T-cell (primary cell): Measurements from ENCODE around the gene MED12L. TPM values are rescaled to one million over a fixed set of nuclear protein-coding genes. Genes with fewer than 3 reads are reported as not detected.

ENCODE experiments used
- ATAC-seq, 4 experiments: fragments of 200-7000 bp in 3 of 4; fragments of 150-1000 bp in 1 of 4; cut with Tn5 transposase; replicated peaks in 1 of 4; 1 replicate in 3 of 4; 2 replicates in 1 of 4; pipeline ENCODE4 v1.10.0; 2021; ENCODE audit warnings: moderate library complexity in 3 of 4, mild to moderate bottlenecking in 2 of 4, moderate number of reproducible peaks in 1 of 4
- CTCF ChIA-PET, 2 donors: fragments of 300-600 bp; sonication (Branson Sonifier 250); formaldehyde crosslinking; loops; one replicate each; lab custom pipeline; 2022; ENCODE audit warnings: antibody characterized with exemption in 2 of 2; lab: Charles Lee
- POLR2A ChIA-PET, 2 donors: fragments of 300-600 bp; sonication (Branson Sonifier 250); formaldehyde crosslinking; loops; one replicate each; lab custom pipeline; 2022; ENCODE audit warnings: antibody characterized with exemption in 2 of 2; lab: Charles Lee
- DNase-seq, 35 experiments: peaks; one replicate each; pipeline versions ENCODE4 v3.0.0 to v3.0.0-alpha.2; 2013 to 2023
- H3K27ac ChIP-seq: one replicate; pipeline ENCODE4 v1.5.1; 2013; ENCODE audit warnings: low read length
- H3K27me3 ChIP-seq, 2 experiments: replicated peaks in 1 of 2; 1 replicate in 1 of 2; 2 replicates in 1 of 2; pipeline versions ENCODE4 v1.6.1 to v1.7.0; 2013; ENCODE audit warnings: low read length in 1 of 2, mixed read lengths in 1 of 2; ENCODE audit not compliant: control insufficient read depth in 2 of 2, insufficient read depth in 2 of 2; ENCODE audit errors: extremely low read depth in 1 of 2
- H3K36me3 ChIP-seq, 2 donors: 1 replicate in 1 of 2; 2 replicates in 1 of 2; pipeline versions ENCODE4 v1.6.1 to v1.7.0; 2013; ENCODE audit warnings: low read length in 1 of 2; ENCODE audit not compliant: control insufficient read depth in 2 of 2, insufficient read depth in 1 of 2; ENCODE audit errors: extremely low read depth in 1 of 2
- H3K4me1 ChIP-seq, 2 experiments: 1 replicate in 1 of 2; 2 replicates in 1 of 2; pipeline versions ENCODE4 v1.6.1 to v1.7.0; 2013; ENCODE audit warnings: low read length in 2 of 2, mixed read lengths in 1 of 2; ENCODE audit not compliant: insufficient read depth in 2 of 2, control insufficient read depth in 1 of 2; ENCODE audit errors: extremely low read depth in 1 of 2
- H3K4me3 ChIP-seq, 2 donors: 1 replicate in 1 of 2; 2 replicates in 1 of 2; pipeline versions ENCODE4 v1.5.1 to v1.7.0; 2013; ENCODE audit warnings: mild to moderate bottlenecking in 2 of 2, low read length in 1 of 2, moderate library complexity in 1 of 2; ENCODE audit not compliant: control insufficient read depth in 1 of 2; ENCODE audit errors: extremely low read depth in 1 of 2
- H3K9me3 ChIP-seq: 2 replicates; pipeline ENCODE4 v1.7.0; 2013
- H3K27ac Mint-ChIP-seq, 2 donors: one replicate each; pipeline ENCODE4 v1.8.0; 2020 to 2021; ENCODE audit warnings: mild to moderate bottlenecking in 2 of 2, mixed read lengths in 2 of 2
- H3K27me3 Mint-ChIP-seq, 2 donors: one replicate each; pipeline ENCODE4 v1.8.0; 2021 to 2022; ENCODE audit warnings: mixed read lengths in 2 of 2
- H3K36me3 Mint-ChIP-seq: one replicate; pipeline ENCODE4 v1.8.0; 2021; ENCODE audit warnings: mixed read lengths
- H3K4me1 Mint-ChIP-seq, 3 donors: one replicate each; pipeline ENCODE4 v1.8.0; 2020 to 2022; ENCODE audit warnings: mixed read lengths in 3 of 3, mild to moderate bottlenecking in 1 of 3
- H3K4me3 Mint-ChIP-seq, 3 donors: one replicate each; pipeline ENCODE4 v1.8.0; 2020 to 2022; ENCODE audit warnings: mild to moderate bottlenecking in 3 of 3, mixed read lengths in 3 of 3, moderate library complexity in 3 of 3
- H3K9me3 Mint-ChIP-seq, 3 donors: one replicate each; pipeline ENCODE4 v1.8.0; 2020 to 2022; ENCODE audit warnings: mixed read lengths in 3 of 3
- WGBS: methylation state at CpG from one replicate; pipeline ENCODE4 v1.1.5; 2013; ENCODE audit warnings: missing lambda C conversion rate; ENCODE audit not compliant: insufficient coverage; 5-methylcytosine and 5-hydroxymethylcytosine counted together
- total RNA-seq, 35 experiments: library from RNA in 6 of 35; stranded (reverse) in 6 of 35; fragments of 120-200 nt in 1 of 35; gene quantifications; one replicate each; pipeline versions ENCODE4 v1.2.1 to v1.2.4 and lab custom pipeline; 2013 to 2026

The MED12L gene
- total RNA-seq, 5 donors from 2014 or later (not counting 1 experiment from before 2014, with no cell fraction given): 0.55 to 2.1 (median 0.66) TPM

GRCh38 chr3:151476344-151477018 lies 391.0 kb downstream of the MED12L start:
- H3K4me3 ChIP-seq: no peak overlapping the region
- 100% methylated on average over 2 of the region's 7 CpGs for WGBS
- H3K27me3 ChIP-seq: peaks cover 0 to 13% of the 10 kb centered on the region in 2 experiments
- Mint-ChIP-seq H3K9me3 (no peaks in the 10 kb centered on the region), H3K27ac (no peak overlapping the region), H3K36me3 (no peaks in the 10 kb centered on the region), H3K4me1 (no peaks in the 10 kb centered on the region), H3K4me3 (no peak overlapping the region), H3K27me3 (peaks cover 7 to 12% of the 10 kb centered on the region in 2 donors)
- no peaks in the 10 kb centered on the region for H3K4me1 ChIP-seq
- no peaks in the 10 kb centered on the region for H3K36me3 ChIP-seq
- H3K9me3 ChIP-seq: no peaks in the 10 kb centered on the region
- ATAC-seq (no peak), DNase-seq (no peak)
- ChIA-PET CTCF (no interaction called here), POLR2A (no interaction called here)
- H3K27ac ChIP-seq: no peak overlapping the region

DNA sequence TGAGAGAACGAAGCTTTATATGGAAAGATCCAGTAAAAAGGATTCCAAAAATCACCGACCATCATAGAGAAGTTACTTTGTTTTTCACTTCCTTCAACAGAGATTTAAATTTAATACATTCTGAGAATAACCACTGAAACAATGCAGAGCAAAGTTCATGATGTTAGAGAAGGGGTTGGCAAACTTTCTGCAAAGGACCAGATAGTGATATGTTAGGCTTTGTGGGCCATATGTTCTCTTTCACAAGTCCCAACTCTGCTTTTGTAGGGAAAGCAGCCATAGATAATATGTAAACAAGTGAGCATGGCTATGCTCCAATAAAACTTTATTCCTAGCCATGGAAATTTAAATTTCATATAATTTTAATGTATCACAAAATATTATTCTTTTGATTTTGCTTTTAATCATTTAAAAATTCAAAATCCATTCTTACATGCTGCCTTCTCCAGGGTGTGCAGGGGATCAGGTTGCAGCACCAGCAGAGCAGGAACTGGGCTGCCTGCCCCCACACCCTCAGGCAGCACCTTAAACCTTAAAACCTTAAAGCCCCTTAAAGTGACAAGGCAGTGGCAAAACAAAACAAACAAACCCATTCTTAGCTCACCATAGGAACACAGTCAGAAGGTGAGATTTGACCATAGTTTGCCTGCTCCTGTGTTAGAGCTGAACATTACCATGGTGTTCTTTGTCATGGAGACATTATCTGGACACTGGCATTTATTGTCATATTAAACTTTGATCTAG lies 392.3 kb downstream of the MED12L start:
- H3K36me3 Mint-ChIP-seq: no peaks in the 10 kb centered on the region
- CTCF ChIA-PET: interaction anchor here in 1 of 2 donors (0.6 kb wide), 1 partner anchor 9 kb away, joined by 3 read pairs; no protein-coding TSS in a partner anchor
- no CpG with 5 or more reads among the region's 2 CpGs for WGBS
- DNase-seq (no peak), ATAC-seq (no peak)
- Histone ChIP-seq H3K36me3 (no peaks in the 10 kb centered on the region), H3K4me3 (no peak overlapping the region), H3K4me1 (no peaks in the 10 kb centered on the region), H3K27ac (no peak overlapping the region), H3K27me3 (peaks cover 0 to 13% of the 10 kb centered on the region in 2 experiments), H3K9me3 (no peaks in the 10 kb centered on the region)
- H3K4me1 Mint-ChIP-seq: no peaks in the 10 kb centered on the region
- POLR2A ChIA-PET: no interaction called here
- H3K27ac Mint-ChIP-seq: no peak overlapping the region
- H3K9me3 Mint-ChIP-seq: peaks cover 6 to 13% (median 9%) of the 10 kb centered on the region in 3 donors
- H3K4me3 Mint-ChIP-seq: no peak overlapping the region
- H3K27me3 Mint-ChIP-seq: peaks cover 7 to 12% of the 10 kb centered on the region in 2 donors

- no peaks in the 10 kb centered on the region for H3K9me3 ChIP-seq
- no peaks in the 10 kb centered on the region for H3K4me1 ChIP-seq
- Mint-ChIP-seq H3K4me3 (no peak overlapping the region), H3K27ac (no peak overlapping the region), H3K4me1 (no peaks in the 10 kb centered on the region), H3K36me3 (no peaks in the 10 kb centered on the region), H3K27me3 (peaks cover 8 to 12% of the 10 kb centered on the region in 2 donors), H3K9me3 (peaks cover 6 to 18% (median 11%) of the 10 kb centered on the region in 3 donors)
- no peaks in the 10 kb centered on the region for H3K36me3 ChIP-seq
- no peak for ATAC-seq
- POLR2A ChIA-PET: no interaction called here
- no peak for DNase-seq
- no CpG with 5 or more reads among the region's 1 CpG for WGBS
- no peak overlapping the region for H3K27ac ChIP-seq
- CTCF ChIA-PET: no interaction called here
- H3K27me3 ChIP-seq: peaks cover 0 to 13% of the 10 kb centered on the region in 2 experiments
- H3K4me3 ChIP-seq: no peak overlapping the region
These were observed 392.9 kb downstream of the MED12L start for GRCh38 chr3:151478335-151478697.

DNA sequence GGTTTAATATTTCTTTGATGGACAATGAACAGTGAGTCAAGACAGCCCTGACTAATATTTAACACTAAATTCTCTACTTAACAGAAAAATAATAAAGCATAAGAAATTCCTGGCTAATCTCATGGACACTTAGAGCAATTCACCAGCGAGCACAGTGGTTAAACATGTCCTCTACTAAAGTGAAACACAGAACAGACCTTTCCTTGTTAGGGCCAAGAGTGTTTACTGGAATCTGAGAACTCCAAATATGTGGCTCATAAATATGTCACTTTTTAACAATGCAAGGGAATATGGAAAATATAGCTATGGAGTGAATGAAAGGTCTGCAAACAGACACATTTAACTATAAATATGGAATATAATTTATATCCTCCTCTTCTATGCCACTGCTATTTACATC lies 394.0 kb downstream of the MED12L start:
- WGBS: no CpG with 5 or more reads among the region's 1 CpG
- H3K27ac Mint-ChIP-seq: no peak overlapping the region
- Histone ChIP-seq H3K9me3 (no peaks in the 10 kb centered on the region), H3K4me3 (no peak overlapping the region), H3K4me1 (no peaks in the 10 kb centered on the region), H3K36me3 (no peaks in the 10 kb centered on the region), H3K27me3 (peaks cover 0 to 21% of the 10 kb centered on the region in 2 experiments), H3K27ac (no peak overlapping the region)
- ChIA-PET CTCF (interaction anchor here in 1 of 2 donors (1.0 kb wide), 1 partner anchor 9 kb away, joined by 3 read pairs; no protein-coding TSS in a partner anchor), POLR2A (no interaction called here)
- H3K27me3 Mint-ChIP-seq: peaks cover 11 to 12% of the 10 kb centered on the region in 2 donors
- no peak overlapping the region for H3K4me3 Mint-ChIP-seq
- H3K4me1 Mint-ChIP-seq: no peaks in the 10 kb centered on the region
- H3K9me3 Mint-ChIP-seq: peaks cover 6 to 19% (median 13%) of the 10 kb centered on the region in 3 donors
- no peak for ATAC-seq
- no peaks in the 10 kb centered on the region for H3K36me3 Mint-ChIP-seq
- no peak for DNase-seq

DNA sequence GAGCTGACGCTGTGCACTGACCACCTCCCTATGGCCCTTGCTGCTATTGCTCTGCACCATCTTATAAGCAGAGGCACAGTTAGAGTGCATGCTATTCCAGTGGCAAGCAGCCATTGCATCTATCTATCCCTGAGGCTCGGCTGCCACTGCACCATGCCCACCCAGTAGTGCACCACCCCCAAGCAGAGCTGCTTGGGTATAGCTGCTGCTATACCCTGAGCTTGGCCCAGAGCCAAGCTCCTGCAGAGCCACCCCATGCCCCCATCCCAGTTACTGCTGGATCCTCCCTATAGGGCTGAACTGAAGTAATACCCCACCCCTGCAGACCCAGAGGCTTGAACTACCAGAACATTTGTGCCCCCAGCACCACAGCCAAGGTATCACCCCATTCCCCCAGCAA lies 395.0 kb downstream of the MED12L start:
- peak in 1 of 4 experiments; percentile 17 for ATAC-seq
- 86% methylated on average over 2 of the region's 2 CpGs for WGBS
- H3K36me3 Mint-ChIP-seq: no peaks in the 10 kb centered on the region
- H3K27ac Mint-ChIP-seq: no peak overlapping the region
- Histone ChIP-seq H3K4me1 (no peaks in the 10 kb centered on the region), H3K27ac (no peak overlapping the region), H3K36me3 (no peaks in the 10 kb centered on the region), H3K9me3 (no peaks in the 10 kb centered on the region), H3K27me3 (peaks cover 0 to 21% of the 10 kb centered on the region in 2 experiments), H3K4me3 (no peak overlapping the region)
- H3K4me1 Mint-ChIP-seq: no peaks in the 10 kb centered on the region
- no peak overlapping the region for H3K4me3 Mint-ChIP-seq
- DNase-seq: no peak
- H3K9me3 Mint-ChIP-seq: peaks cover 13 to 19% (median 13%) of the 10 kb centered on the region in 3 donors
- POLR2A ChIA-PET: no interaction called here
- peaks cover 15 to 17% of the 10 kb centered on the region in 2 donors for H3K27me3 Mint-ChIP-seq
- CTCF ChIA-PET: no interaction called here

GRCh38 chr3:151483488-151483887 lies 398.0 kb downstream of the MED12L start:
- no peak overlapping the region for H3K4me3 Mint-ChIP-seq
- H3K36me3 Mint-ChIP-seq: no peaks in the 10 kb centered on the region
- Histone ChIP-seq H3K27me3 (peaks cover 0 to 21% of the 10 kb centered on the region in 2 experiments), H3K4me3 (no peak overlapping the region), H3K4me1 (no peaks in the 10 kb centered on the region), H3K27ac (no peak overlapping the region), H3K9me3 (no peaks in the 10 kb centered on the region), H3K36me3 (no peaks in the 10 kb centered on the region)
- H3K9me3 Mint-ChIP-seq: peaks cover 13 to 19% (median 13%) of the 10 kb centered on the region in 3 donors
- WGBS: no CpG with 5 or more reads among the region's 1 CpG
- no peak for DNase-seq
- CTCF ChIA-PET: interaction anchor here in 1 of 2 donors (0.7 kb wide), 1 partner anchor 12 kb away, joined by 3 read pairs; no protein-coding TSS in a partner anchor
- ATAC-seq: no peak
- POLR2A ChIA-PET: interaction anchor here in 1 of 2 donors (0.7 kb wide), 1 partner anchor 22 kb away, joined by 6 read pairs; no protein-coding TSS in a partner anchor
- H3K27ac Mint-ChIP-seq: no peak overlapping the region
- H3K4me1 Mint-ChIP-seq: no peaks in the 10 kb centered on the region
- H3K27me3 Mint-ChIP-seq: peaks cover 17% of the 10 kb centered on the region in 2 donors
